HepG2 (cell line): ENCODE measurements around the gene LYRM7. TPM values are rescaled to one million over a fixed set of nuclear protein-coding genes. Genes with fewer than 3 reads are reported as not detected.

Source experiments
- AHDC1 ChIP-seq: sonication (generic); formaldehyde crosslinking; IDR thresholded peaks from 2 replicates; pipeline ENCODE4 v1.5.1; 2020; ENCODE audit warnings: mild to moderate bottlenecking, missing genetic modification reagents, borderline replicate concordance
- ATF5 ChIP-seq: sonication (generic); formaldehyde crosslinking; IDR thresholded peaks from 2 replicates; pipeline ENCODE4 v1.4.0; 2020; ENCODE audit warnings: mild to moderate bottlenecking, low read depth, missing genetic modification reagents
- EP300 ChIP-seq, 3 experiments: sonication (generic) in 1 of 3; formaldehyde crosslinking in 1 of 3; IDR thresholded peaks; 2 replicates each; pipeline versions ENCODE4 v1.5.1 to v1.6.1; 2011 to 2020; ENCODE audit warnings: low read depth in 2 of 3, low read length in 2 of 3, borderline replicate concordance in 1 of 3, improper control_type of control experiment in 1 of 3, mild to moderate bottlenecking in 1 of 3, missing genetic modification reagents in 1 of 3, moderate library complexity in 1 of 3
- MAFK ChIP-seq, 2 experiments: IDR thresholded peaks in 1 of 2; conservative IDR thresholded peaks in 1 of 2; 2 replicates each; pipeline ENCODE4 v1.6.1; 2011; ENCODE audit warnings: improper control_type of control experiment in 2 of 2, low read length in 2 of 2
- PAXIP1 ChIP-seq: sonication (generic); formaldehyde crosslinking; conservative IDR thresholded peaks from 2 replicates; pipeline ENCODE4 v1.4.0; 2020; ENCODE audit warnings: mild to moderate bottlenecking, missing genetic modification reagents, moderate library complexity
- STAT6 ChIP-seq: sonication (generic); formaldehyde crosslinking; IDR thresholded peaks from 2 replicates; pipeline ENCODE4 v1.4.0; 2020; ENCODE audit warnings: missing genetic modification reagents, mild to moderate bottlenecking, borderline replicate concordance
- YEATS2 ChIP-seq: sonication (generic); formaldehyde crosslinking; IDR thresholded peaks from 2 replicates; pipeline ENCODE4 v1.4.0; 2020; ENCODE audit warnings: missing genetic modification reagents, borderline replicate concordance
- polyA plus RNA-seq, 8 experiments: library from polyadenylated mRNA; depleted of rRNA in 3 of 8; stranded (reverse) in 7 of 8; unstranded in 1 of 8; fragments of >200 nt; fragmentation: Illumina TruSeq in 4 of 8; extraction: Trizol in 4 of 8; gene quantifications; 2 replicates each; pipeline versions ENCODE4 v1.2.1 to v1.2.3, GENCODE V29; 2011 to 2016; ENCODE audit warnings: low read depth in 4 of 8, missing spikeins in 1 of 8, mixed read lengths in 1 of 8; ENCODE audit not compliant: insufficient read depth in 1 of 8
- total RNA-seq, 5 experiments: library from RNA; depleted of rRNA; stranded (reverse); fragments of >200 nt; fragmentation: Illumina TruSeq; extraction: Trizol; gene quantifications; 2 replicates each; pipeline ENCODE4 v1.2.3, GENCODE V29; 2016; ENCODE audit warnings: low read depth in 1 of 5
- TF ChIP-seq, protein P1 (sequence below): IDR thresholded peaks from 2 replicates; pipeline ENCODE4 v1.6.1; 2012; ENCODE audit warnings: low read depth, low read length, improper control_type of control experiment
- TF ChIP-seq, protein P2 (sequence below): sonication (generic); formaldehyde crosslinking; IDR thresholded peaks from 2 replicates; pipeline ENCODE4 v1.8.0; 2022; ENCODE audit warnings: missing genetic modification reagents, mild to moderate bottlenecking, borderline replicate concordance

LYRM7 gene
- total and polyA plus RNA-seq, 2 of the 13 experiments (the other 11 are each of a cell fraction or from before 2014, with no cell fraction given): 3.0 to 5.5 TPM

- TF ChIP-seq, protein P1, sequence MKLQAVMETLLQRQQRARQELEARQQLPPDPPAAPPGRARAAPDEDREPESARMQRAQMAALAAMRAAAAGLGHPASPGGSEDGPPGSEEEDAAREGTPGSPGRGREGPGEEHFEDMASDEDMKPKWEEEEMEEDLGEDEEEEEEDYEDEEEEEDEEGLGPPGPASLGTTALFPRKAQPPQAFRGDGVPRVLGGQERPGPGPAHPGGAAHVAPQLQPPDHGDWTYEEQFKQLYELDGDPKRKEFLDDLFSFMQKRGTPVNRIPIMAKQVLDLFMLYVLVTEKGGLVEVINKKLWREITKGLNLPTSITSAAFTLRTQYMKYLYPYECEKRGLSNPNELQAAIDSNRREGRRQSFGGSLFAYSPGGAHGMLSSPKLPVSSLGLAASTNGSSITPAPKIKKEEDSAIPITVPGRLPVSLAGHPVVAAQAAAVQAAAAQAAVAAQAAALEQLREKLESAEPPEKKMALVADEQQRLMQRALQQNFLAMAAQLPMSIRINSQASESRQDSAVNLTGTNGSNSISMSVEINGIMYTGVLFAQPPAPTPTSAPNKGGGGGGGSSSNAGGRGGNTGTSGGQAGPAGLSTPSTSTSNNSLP: peak; percentile 94
- peak; percentile 52; the same call in 1 of the 2 replicates for TF ChIP-seq STAT6 (CRISPR knock-in tag)
- peak; percentile 64; the same call in 1 of the 2 replicates for TF ChIP-seq AHDC1 (CRISPR knock-in tag)
- peak in 1 of 2 experiments; percentile 16; a peak in 2 of 4 replicates for TF ChIP-seq MAFK (conservative IDR thresholded peaks at IDR 0.05 in 1 of 2, IDR thresholded peaks at IDR 0.05 in 1 of 2; ENCODE audit: low read length in 2 of 2)
- no peak for TF ChIP-seq ATF5 (CRISPR knock-in tag)
- 0 out of 2 replicates have a peak, but pooled peaks have one; percentile 43 for TF ChIP-seq YEATS2 (CRISPR knock-in tag)
- peak; percentile 42 to 73; a peak in 2 of 4 replicates for TF ChIP-seq EP300 (IDR thresholded peaks at IDR 0.05; ENCODE audit: low read depth in 2 of 2, low read length in 2 of 2)
- no peak for TF ChIP-seq EP300 (CRISPR knock-in tag; IDR thresholded peaks at IDR 0.05; ENCODE audit: borderline replicate concordance)
- TF ChIP-seq, protein P2, sequence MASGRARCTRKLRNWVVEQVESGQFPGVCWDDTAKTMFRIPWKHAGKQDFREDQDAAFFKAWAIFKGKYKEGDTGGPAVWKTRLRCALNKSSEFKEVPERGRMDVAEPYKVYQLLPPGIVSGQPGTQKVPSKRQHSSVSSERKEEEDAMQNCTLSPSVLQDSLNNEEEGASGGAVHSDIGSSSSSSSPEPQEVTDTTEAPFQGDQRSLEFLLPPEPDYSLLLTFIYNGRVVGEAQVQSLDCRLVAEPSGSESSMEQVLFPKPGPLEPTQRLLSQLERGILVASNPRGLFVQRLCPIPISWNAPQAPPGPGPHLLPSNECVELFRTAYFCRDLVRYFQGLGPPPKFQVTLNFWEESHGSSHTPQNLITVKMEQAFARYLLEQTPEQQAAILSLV (CRISPR knock-in tag): 0 out of 2 replicates have a peak, but pooled peaks have one; percentile 27
- peak; percentile 77 for TF ChIP-seq PAXIP1 (CRISPR knock-in tag)
Observed at GRCh38 chr5:131163276-131164119, 7.2 kb upstream of the LYRM7 start (continued).
